GM19240 (cell line): ENCODE measurements around the gene PDYN.

Source experiments
- DNase-seq: peaks from one replicate; pipeline ENCODE4 v3.0.0; 2011; ENCODE audit warnings: low spot score; ENCODE audit not compliant: insufficient read length

Gene PDYN

DNA sequence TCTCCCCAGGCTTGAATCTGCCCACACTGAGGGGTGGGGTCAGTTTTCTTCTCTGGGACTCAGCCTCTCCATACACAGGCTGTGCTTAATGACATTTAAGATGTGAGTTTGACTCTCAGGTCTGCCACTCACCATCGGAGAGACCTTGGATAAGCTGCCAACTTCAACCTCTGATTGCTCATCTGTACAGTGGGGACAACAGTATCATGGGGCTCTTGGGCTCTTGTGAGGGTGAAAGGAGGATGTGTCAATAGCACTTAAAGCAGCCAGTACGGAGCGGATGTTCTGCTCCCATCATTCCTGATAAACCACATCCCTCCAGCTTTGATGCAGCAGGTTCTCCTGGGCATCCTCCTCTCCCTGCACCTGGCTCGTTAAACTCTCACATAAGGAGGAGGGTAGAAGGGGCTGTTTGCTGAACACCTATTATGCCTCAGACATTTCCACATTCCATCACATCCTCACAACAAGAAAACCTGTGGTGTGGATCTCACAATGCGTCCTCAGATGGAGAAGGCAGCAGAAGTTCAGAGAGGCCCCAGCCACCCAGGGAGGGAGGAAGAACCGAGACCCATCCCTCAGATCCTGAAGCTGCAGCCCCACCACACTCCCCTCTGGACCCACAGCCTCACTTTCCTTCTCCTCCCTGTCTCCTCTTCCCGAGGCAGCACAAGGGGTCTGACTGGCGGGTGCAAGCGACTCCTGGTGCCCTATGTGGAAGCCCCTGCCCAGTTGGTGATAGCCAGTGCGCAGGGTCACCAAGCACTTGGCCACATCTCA, 1.9 kb upstream of the PDYN start:
- no peak for DNase-seq

DNA sequence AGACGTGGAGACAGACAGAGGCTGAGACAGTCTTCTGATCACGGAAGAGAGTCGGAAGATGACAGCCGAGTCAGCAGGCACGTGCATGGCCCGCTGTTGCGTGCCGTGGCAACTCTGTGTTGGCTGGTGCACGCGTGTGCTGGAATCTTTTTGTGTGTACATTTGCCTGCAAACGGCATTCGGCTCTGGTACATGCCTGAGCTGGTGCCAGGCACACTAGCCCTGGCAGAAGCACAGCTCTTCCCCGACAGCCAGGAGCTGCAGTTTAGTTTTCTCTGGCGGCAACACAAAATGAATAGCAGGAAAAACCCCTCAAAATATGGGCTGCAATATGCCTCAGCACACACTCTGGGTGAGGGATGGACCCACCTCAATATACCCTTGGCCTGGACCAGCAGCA, 769 bp upstream of the PDYN start:
- DNase-seq: no peak

DNA sequence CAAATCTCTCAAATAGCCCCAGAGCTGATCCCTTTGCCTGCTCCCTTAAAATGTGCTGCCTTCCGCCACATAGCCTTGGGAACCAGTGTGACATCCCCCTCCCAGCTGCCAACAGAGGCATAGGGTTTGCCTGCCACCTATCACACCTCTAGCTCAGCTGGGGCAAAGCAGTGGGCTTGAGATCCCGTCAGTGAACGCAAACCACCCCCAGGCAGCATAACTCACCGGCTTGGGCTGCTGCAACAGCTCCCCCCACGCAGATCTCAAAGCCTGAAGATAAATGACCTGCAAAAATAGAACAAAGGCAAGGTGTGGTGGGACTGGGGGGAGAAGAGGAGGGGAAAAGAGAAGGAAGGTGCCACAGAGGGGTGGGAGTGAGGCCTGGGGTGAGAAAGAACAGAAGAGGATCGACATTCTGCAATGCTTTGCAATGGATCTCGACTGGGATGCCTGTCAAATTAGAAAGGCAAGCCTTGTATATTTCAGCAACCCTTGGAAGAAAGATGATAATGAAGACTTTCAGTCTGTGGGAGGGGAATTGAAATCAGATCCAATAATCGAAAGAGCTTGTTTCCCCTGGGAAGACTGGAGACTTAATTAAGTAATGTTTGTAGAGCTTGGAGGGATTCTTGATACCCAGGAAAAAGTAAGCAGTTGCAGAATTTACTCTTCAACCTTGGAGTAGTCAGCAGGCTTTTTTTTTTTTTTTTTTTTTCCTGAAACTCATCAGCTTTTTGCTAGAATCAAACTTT, 1.3 kb downstream of the PDYN start:
- DNase-seq: no peak

DNA sequence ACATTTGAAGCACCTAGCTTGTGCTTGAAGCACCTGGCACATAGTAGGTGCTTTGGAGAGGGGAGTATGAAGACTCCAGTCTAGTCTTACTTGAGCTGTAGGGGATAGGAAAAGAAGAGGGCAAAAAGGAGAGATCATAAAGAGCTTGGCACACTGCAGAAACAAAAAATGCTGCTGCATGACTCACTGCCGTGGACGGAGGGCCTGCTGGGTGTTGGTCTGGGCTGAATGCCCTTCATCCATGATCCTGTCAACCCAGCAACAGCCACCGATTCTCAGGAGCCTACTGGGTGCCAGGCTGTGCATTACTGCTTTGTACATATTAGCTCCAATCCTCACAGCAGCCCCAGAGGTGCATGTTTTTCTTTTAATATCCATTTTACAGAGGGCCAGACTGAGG, 6.0 kb downstream of the PDYN start:
- DNase-seq: no peak

DNA sequence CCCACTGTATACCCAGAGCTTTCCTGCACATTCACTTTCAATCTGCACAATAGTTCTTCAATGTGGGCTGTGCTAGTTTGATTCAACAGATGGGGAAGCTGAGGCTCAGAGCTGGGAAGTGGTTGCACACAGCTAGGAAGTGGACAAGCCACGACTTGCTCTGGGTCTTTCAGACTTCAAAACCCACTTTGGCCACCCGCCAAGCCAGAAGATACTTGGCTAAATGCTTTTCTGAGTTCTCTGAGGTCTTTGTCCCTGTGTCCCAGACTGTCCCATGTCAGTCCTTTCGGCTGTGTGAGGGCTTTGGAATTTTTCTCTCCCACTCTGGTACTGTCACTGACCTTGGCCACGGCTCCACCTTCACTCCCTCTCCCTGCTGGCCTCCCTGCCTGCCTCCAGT, 10.6 kb downstream of the PDYN start:
- DNase-seq: no peak

DNA sequence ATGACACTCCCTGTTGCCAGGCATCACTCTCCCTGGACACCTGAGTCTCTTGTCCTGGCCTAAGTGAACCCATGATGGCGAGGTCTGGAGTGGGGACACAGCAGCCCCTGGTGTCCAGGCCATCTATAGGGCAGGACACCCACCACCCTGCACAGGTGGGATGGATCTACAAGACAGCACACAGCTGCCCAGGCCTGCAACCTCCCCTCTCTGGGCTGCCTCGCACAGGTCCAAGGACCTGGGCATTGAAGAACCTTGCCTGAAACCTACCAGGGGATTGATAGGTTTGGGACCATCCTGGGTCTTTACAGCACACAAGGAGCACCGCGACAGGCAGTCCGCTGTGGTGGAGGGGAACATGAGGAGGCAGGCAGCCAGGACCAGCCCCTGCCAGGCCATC, 11.2 kb downstream of the PDYN start:
- DNase-seq: no peak

DNA sequence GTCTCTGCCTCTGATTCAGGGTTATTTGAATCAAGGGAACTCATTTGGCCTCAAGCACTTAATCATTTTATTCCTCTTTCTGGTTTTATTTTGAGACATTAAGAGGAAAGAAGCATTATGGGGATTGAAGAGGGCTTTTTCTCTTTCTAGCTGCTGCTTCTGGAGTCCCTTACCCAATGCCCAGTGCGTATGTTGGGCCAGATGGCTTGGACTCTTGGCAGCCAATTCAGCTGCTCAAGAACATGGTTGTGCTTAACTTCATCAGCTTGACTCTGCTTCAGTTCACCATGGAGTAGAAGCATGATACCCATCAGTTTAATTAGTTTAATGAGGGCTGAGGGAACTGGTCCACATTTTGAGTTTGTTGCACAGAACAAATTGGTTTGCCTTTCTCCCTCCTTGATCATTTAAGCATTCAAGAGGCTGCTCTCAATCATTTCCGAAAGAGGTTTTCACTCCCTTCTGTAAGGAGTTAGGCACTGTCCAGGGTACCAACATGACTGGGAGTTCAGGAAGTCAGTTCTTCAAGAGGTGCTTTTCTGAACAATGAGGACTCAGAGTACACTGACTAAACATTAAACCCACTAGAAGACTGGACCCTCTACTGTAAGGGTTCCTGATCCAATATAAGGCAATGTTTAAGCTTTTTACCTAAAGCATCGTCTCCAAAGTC, 14.6 kb downstream of the PDYN start:
- DNase-seq: no peak

DNA sequence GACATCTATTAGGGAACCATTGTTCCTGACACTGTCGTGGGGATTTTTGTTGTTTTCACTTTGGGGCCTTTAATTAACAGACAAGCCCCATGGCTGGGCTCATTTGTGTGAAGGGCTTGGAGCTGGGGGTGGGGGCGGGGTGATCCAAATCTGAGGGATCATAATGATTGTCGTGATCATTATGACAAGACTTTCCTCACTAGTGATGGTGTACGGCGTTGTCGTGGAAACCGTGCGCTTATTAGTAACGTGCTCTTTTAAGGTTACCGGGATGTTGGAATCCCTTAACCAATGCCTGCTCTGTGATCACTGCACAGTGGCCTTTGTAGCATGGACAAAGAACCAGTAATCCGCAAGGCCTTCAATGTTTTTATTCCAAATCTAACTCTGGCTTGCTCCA, 18.6 kb downstream of the PDYN start:
- DNase-seq: no peak

DNA sequence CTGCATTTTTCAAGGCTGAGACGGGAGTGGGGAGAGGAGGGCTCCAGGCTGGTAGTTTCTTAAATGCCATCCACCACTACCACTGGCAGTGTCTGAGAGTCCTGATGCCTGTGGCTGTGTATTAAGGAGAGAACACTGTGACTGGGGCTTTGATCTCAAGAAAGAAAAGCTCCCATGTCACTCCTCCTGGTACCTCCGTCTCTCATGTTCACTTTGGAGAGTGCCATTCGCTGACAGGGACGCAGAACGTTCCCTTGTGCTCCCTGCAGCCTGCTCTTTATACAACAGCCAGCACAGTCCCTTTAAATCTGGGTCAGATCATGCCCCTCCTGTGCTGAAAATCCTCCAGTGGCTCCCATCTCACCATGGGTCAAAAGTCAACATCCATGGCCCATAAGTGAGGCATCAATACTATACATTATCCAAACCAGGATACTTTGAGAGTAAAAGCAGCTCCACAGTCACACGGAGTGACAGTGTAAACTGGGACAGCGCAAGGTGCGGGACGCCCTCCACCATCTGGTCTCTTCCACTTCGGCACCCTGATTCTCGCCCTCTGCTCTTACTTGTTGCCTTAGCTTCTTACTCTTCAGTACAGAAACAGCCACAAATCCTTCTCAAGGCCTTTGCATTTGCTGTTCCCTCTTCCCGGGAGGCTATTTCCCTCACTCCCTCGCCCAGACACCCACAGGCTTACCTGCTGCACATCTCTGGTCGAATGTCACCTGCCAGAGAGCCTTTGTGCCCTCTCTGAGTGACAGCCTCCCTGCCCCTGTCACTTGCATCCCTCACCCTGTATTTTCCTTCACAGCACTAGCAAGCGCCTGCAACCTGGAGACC, 20.0 kb downstream of the PDYN start:
- no peak for DNase-seq

DNA sequence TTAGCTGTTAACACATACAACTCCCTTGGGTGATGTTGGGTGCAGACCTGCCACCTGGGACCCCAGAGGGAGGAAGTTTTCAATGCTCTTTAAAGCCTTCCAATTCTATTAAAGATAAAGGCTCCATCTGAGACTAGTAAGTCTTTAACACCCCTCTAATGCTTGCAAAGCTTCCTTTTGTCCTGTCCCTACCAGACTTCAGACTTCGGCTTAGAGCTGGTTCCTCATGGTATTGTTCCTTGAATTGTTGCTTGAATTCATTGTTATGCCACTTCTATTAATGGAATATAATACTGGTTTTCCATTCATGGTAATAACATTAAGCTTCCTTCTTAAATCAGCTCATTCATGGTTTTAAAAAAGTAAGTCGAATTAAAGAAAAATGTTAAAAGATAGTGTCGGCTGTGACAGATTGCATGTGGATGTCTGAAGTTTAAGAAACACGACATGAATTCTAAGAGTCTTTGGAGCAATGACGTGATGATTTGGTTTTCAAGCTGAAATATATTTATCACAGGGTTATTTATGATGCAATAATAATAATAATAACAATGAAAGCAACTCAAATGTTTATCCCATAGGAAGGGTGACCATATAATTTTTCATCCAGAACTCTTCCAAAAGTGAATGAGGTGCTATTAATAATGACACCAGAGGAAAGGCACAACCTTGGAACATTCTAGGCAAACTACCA, 21.8 kb downstream of the PDYN start:
- DNase-seq: no peak

DNA sequence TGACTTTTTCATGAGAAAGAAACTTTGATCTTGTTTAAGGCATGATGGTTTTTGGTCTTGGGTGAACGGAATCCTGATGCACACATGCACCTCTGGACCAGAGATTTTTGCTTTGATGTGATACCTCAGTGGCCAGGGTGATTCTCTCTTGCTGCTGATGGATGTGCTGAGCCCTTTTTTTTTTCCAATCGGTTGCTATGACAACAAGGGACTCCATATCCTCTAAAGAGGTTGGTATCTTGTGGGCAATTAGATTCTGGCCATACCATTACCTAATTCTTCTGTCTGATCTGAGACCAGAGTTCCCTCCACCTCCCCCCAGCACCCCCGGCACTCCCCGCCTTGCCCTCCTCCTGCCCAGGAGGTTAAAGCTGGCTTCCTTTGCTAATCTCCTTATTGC, 24.9 kb downstream of the PDYN start:
- DNase-seq: no peak

DNA sequence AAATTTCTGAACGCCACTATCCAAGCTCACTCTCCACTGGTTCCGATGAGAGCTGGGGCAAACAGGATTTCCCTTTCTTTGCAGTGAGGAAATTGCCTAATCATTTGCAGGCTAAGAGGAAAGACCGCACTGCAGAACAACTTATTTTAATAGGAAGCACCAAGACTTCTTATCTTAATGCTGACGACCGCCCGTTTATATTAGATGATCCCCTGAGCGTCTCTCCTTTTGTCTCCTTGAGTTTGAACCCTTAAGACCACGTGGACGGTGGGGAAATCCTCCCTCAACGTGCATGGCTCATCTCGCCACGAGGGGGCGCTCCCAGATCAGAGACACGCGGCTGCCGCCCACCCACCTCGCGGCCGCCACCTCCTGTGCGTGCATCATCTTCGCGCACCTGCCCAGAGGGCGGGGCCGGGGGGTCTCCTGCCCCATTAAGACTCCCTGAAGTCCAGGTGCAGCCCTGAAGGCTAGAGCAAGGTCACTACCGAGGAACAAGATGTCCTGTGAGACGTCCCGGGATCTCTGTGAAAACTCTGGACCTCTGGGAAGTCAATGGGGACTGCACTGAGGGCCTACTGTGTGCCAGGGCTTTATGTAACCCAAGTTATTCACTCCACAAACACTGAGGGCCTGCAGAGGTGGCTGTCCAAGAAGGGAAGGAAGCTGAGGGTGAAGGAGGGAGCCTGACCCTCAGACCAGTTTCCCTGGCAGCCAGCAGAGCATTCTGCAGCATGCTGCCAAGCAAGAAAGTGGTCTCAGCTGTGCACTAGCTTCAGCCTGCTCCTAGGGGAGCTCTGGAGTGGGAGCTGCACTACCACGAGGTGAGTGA, 28.1 kb downstream of the PDYN start:
- peak; percentile 67 for DNase-seq

DNA sequence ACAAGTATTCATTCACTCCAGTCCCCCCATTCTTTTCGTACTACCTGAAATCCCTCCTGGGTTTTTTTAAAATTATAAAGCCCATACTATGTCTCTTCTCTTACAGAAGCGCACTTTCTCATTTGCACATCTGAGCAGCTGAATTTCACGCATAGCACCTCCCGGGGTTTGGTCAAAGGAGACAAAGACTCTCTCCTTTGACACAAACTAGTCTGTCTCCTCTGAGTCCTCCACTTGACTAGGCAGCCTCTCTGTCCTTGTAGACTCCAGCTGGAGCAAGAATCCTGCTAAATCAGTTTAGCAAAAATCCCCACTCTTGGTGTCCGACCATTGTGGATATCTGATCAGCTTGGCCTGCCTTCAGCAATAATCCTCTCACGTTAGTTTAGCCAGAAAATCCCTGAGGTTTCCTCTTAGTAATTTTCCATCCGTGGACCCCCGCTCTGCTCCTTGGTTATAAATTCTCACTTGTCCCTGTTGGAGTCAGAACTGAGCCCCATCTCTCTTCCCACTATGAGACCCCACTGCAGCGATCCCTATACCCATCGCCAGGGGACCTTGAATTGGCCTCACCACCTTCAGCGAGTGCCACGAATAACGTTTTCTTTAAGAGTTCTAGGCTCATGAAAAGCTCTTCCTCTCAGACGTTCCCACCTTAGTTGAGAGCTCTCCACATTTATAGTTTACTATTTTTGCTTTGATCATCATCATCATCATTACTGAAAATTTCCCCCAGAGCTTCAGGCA, 29.0 kb downstream of the PDYN start:
- DNase-seq: no peak

DNA sequence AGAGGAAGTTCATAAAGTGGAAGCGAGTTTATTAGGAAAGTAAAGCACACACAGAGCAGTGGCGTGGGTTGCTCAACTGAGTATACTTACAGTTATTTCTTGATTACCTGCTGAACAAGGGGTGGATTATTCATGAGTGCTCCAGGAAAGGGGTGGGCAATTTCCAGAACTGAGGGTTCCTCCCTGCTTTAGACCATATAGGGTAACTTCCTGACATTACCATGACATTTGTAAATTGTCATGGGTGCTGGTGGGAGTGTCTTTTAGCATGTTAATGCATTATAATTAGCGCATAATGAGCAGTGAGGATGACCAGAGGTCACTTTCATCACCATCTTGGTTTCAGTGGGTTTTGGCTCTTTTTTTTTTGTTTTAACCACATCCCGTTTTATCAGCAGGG, 29.8 kb downstream of the PDYN start:
- DNase-seq: no peak

DNA sequence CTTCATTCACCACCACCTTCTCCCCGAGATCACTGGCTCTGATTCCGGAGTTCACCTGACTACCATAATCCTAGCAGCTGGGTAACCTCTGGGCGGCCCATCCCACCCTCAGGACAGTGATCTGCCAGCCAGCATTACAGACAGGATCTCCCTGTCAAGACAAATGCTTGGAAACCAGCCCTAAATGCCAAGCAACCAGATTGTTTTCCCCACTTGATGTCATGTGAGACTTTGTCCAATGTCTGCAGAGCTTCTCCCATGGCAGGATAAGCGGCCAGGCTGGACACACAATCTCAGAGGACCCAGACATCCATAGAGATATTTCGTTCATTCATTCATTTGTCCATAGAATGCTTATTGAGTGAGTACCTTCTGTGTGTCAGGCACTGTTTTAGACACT, 32.5 kb downstream of the PDYN start:
- DNase-seq: no peak

DNA sequence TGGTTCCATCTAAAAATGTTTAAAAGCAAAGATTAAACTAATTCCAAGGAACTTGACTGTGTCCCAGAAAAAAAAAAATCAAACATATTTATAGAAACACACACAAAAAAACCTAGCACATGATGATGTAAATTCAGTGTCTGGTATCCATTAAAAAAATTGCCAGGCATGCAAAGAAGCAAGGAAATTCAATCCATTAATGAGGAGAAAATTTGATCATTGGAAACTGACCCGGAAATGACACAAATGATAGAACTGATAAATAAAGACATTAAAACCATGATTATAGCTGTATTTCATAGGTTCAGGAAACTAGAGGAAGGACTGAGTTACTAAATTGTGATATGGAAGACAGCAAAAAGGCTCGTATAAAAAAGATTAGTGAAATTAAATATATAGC, 34.7 kb downstream of the PDYN start:
- no peak for DNase-seq

DNA sequence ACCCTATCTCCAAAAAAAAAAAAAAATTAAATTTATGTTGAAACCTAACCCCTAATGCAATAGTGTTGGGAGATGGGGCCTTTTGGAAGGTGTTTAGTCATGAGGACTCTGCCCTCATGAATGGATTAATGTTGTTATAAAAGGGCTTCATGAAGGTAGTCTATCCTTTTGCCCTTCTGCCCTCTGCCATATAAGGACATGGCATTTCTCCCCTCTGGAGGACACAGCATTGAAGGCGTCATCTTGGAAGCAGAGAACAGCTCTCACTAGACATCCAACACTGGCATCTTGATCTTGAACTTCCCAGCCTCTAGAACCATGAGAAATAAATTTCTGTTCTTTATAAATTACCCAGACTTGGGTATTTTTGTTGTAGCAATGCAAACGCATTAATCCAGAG, 35.4 kb downstream of the PDYN start:
- no peak for DNase-seq

DNA sequence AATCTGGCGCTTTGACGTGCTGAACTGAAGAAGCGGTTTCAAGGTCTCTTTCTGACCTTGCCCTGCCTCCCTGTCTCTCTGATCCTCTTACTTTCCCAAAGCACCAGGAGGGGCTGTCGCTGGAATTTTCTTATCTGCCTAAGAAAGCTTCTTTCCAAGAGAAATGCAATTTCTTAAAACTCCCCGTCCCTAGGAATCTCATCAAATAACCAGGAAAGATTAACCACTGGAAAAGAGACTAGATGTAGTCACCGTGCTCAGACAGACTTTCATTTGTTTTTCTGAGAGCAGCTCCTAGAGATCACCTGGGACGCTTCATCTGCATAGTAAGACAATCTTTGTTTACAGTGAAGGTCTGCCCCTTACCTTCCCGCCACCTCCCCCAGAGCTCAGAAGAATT, 38.6 kb downstream of the PDYN start:
- DNase-seq: no peak

DNA sequence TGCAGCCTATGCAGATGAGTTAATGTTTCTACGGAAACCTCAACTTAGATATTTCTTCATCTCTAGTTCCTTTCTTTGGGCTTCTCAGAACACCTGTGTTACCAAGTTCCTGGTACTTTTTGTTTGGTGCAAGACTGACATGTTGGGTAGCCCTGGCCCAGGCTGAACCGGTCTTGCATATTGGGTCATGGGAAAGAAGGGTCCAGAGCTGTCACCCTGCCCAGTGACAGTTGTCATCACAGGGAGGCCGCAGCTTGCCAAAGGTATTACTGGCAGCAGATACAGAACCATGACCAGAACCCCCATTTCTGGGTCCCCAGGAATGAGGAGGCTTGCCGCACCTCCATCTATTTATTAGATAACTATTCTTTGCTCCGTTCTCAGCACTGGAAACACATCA, 40.2 kb downstream of the PDYN start:
- no peak for DNase-seq
